PC-9 (cell line): ENCODE results near the gene PLPP6. TPM values are rescaled to one million over a fixed set of nuclear protein-coding genes. Genes with fewer than 3 reads are reported as not detected.

Experiments used
- BruUV-seq: library from RNA; stranded (reverse); fragments of 400-500 nt; replicated peaks from 2 replicates; lab custom pipeline; 2021; lab: Mats Ljungman, UMichigan
- CTCF ChIA-PET: fragments of 300-600 bp; sonication (Branson Sonifier 250); formaldehyde crosslinking; loops from one replicate; lab custom pipeline; 2022; ENCODE audit warnings: antibody characterized with exemption; lab: Charles Lee
- POLR2A ChIA-PET: fragments of 300-600 bp; sonication (Branson Sonifier 250); formaldehyde crosslinking; loops from one replicate; lab custom pipeline; 2022; ENCODE audit warnings: antibody characterized with exemption; ENCODE audit not compliant: unreplicated experiment; lab: Charles Lee
- DNase-seq, 2 experiments: peaks; one replicate each; pipeline versions ENCODE4 v3.0.0 to v3.0.0-alpha.2; 2015 to 2022; ENCODE audit warnings: mixed read lengths in 1 of 2
- H2AFZ ChIP-seq: fragments of 200-600 bp; sonication (generic); 2 replicates; pipeline ENCODE4 v1.8.1; 2017; ENCODE audit warnings: antibody characterized with exemption
- H3F3A ChIP-seq: fragments of 200-600 bp; sonication (generic); 2 replicates; pipeline ENCODE4 v1.8.1; 2017; ENCODE audit warnings: antibody characterized with exemption, mild to moderate bottlenecking, low read depth; ENCODE audit not compliant: insufficient read depth
- H3K27ac ChIP-seq: fragments of 200-600 bp; sonication (generic); 2 replicates; pipeline ENCODE4 v1.6.1; 2016; ENCODE audit warnings: mixed run types
- H3K27me3 ChIP-seq: fragments of 200-600 bp; sonication (generic); 2 replicates; pipeline ENCODE4 v1.6.1; 2016; ENCODE audit warnings: low read depth, mixed run types; ENCODE audit not compliant: insufficient read depth
- H3K36me3 ChIP-seq: fragments of 200-600 bp; sonication (generic); 2 replicates; pipeline ENCODE4 v1.6.1; 2016; ENCODE audit warnings: low read depth, mixed run types
- H3K4me1 ChIP-seq: fragments of 200-600 bp; sonication (generic); replicated peaks from 2 replicates; pipeline ENCODE4 v1.6.1; 2016; ENCODE audit warnings: mixed run types; ENCODE audit not compliant: insufficient read depth
- H3K4me2 ChIP-seq: fragments of 200-600 bp; sonication (generic); 2 replicates; pipeline ENCODE4 v1.6.1; 2017; ENCODE audit warnings: mixed run types
- H3K4me3 ChIP-seq: fragments of 200-600 bp; sonication (generic); 2 replicates; pipeline ENCODE4 v1.6.1; 2016; ENCODE audit warnings: mixed run types
- H3K79me2 ChIP-seq: fragments of 200-600 bp; sonication (generic); 2 replicates; pipeline ENCODE4 v1.6.1; 2017; ENCODE audit warnings: low read depth, mixed run types
- H3K9me2 ChIP-seq: fragments of 200-600 bp; sonication (generic); 2 replicates; pipeline ENCODE4 v1.8.1; 2017; ENCODE audit warnings: mild to moderate bottlenecking; ENCODE audit not compliant: insufficient read depth
- H3K9me3 ChIP-seq: fragments of 200-600 bp; sonication (generic); 2 replicates; pipeline ENCODE4 v1.8.1; 2016; ENCODE audit warnings: low read depth; ENCODE audit not compliant: insufficient read depth
- H4K20me1 ChIP-seq: fragments of 200-600 bp; sonication (generic); 2 replicates; pipeline ENCODE4 v1.8.1; 2017; ENCODE audit not compliant: insufficient read depth
- EZH2 ChIP-seq: fragments of 200-600 bp; sonication (generic); IDR thresholded peaks from 2 replicates; pipeline ENCODE4 v1.8.0; 2017; ENCODE audit warnings: antibody characterized with exemption, low read depth
- intact Hi-C: fragments of 100-400 bp; cut with micrococcal nuclease; formaldehyde crosslinking; loops from one replicate; pipeline ENCODE4 v1.10.0; 2022; ENCODE audit not compliant: unreplicated experiment
- total RNA-seq: library from RNA; stranded (reverse); gene quantifications from 2 replicates; pipeline ENCODE4 v1.2.3, GENCODE V29; 2021
- TF ChIP-seq, protein P1 (sequence below): fragments of 200-600 bp; sonication (generic); conservative IDR thresholded peaks from 2 replicates; pipeline ENCODE4 v1.6.1; 2017; ENCODE audit warnings: mixed run types, antibody characterized with exemption, mild to moderate bottlenecking, moderate library complexity

PLPP6 gene
- total RNA-seq, 1 experiment from 2014 or later, result 5.9 TPM

DNA sequence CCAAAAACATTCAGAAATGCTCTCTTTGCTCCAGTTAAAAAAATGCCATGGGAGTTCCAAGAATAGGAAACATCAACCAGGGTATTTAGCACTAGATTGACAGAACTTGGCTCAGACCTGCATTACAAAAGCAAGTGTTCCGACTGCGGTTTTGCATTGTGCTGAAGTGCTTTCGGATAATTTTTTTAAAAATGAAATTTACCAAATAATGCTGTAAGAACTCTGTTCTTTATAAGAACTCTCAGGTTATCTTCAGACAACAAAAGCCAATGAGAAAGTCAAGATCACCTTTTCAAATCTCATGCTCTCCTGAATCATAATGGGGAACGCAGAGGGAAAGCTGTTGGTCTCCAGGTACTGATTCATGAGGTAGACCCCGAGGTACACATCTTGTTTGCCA, 483 bp upstream of the PLPP6 start:
- TF ChIP-seq, protein P1, sequence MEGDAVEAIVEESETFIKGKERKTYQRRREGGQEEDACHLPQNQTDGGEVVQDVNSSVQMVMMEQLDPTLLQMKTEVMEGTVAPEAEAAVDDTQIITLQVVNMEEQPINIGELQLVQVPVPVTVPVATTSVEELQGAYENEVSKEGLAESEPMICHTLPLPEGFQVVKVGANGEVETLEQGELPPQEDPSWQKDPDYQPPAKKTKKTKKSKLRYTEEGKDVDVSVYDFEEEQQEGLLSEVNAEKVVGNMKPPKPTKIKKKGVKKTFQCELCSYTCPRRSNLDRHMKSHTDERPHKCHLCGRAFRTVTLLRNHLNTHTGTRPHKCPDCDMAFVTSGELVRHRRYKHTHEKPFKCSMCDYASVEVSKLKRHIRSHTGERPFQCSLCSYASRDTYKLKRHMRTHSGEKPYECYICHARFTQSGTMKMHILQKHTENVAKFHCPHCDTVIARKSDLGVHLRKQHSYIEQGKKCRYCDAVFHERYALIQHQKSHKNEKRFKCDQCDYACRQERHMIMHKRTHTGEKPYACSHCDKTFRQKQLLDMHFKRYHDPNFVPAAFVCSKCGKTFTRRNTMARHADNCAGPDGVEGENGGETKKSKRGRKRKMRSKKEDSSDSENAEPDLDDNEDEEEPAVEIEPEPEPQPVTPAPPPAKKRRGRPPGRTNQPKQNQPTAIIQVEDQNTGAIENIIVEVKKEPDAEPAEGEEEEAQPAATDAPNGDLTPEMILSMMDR, result no peak
- TF ChIP-seq EZH2, result no peak
- H3K4me2 ChIP-seq, result peak overlapping the region; percentile 96
- no peaks in the 10 kb centered on the region for H3K36me3 ChIP-seq
- POLR2A ChIA-PET, result interaction anchor here (0.7 kb wide), 1 partner anchor 243 kb away, joined by 3 read pairs; no protein-coding TSS in a partner anchor
- no peaks in the 10 kb centered on the region for H3K27me3 ChIP-seq
- no peak overlapping the region for H2AFZ ChIP-seq
- CTCF ChIA-PET, result no interaction called here
- peaks cover 41% of the 10 kb centered on the region for H3K4me1 ChIP-seq
- H3K9me2 ChIP-seq, result no peaks in the 10 kb centered on the region
- H3K9me3 ChIP-seq, result no peaks in the 10 kb centered on the region
- H4K20me1 ChIP-seq, result no peaks in the 10 kb centered on the region
- no peak for DNase-seq
- H3K4me3 ChIP-seq, result peak overlapping the region; percentile 77; the same call in 1 of the 2 replicates
- no TSS peak for BruUV-seq
- peaks cover 23% of the 10 kb centered on the region for H3K79me2 ChIP-seq
- peaks cover 3% of the 10 kb centered on the region; the same call in 1 of the 2 replicates for H3F3A ChIP-seq
- 0 out of 2 replicates have a peak overlapping the region, but pooled peaks have one; percentile 4 for H3K27ac ChIP-seq
- intact Hi-C loops, result loop anchor here (1.0 to 2.0 kb wide), 3 partner anchors 18 to 131 kb away; partner anchors contain the start of genes AK3 and CDC37L1

DNA sequence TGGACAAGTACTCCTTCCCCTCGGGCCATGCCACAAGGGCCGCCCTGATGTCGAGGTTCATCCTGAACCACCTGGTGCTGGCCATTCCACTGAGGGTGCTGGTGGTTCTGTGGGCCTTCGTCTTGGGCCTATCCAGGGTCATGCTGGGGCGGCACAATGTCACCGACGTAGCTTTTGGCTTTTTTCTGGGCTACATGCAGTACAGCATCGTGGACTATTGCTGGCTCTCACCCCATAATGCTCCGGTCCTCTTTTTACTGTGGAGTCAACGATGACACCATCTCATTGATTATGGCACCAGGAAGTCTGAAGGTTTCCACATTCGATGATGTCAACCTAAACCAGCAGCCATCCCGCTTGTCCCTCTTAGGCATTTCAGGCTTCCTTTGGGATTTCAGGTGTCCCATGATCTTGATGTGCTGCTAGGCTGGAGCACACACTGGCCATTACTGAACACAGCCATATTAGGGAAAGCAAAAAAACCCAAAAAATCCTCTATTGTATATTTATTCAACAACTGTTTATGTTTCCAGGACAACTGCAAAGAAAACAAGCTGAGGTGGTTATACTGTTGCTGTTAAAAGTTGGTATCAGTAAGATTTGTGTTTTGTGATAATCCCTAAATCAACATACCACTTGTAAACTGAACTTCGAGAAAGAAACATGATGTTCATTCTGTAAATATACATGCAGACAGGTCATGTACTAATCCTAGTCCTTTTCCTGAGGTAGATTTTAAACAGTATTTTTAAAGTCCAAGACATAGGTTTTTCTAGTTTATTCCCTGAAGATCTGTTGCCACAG, 1.1 kb downstream of the PLPP6 start:
- Histone ChIP-seq H3F3A (peaks cover 3% of the 10 kb centered on the region; the same call in 1 of the 2 replicates), H3K79me2 (peaks cover 23% of the 10 kb centered on the region), H3K27ac (peak overlapping the region; percentile 56), H3K4me1 (peaks cover 41% of the 10 kb centered on the region), H3K4me3 (peak overlapping the region; percentile 77), H3K4me2 (peak overlapping the region; percentile 96), H2AFZ (peak overlapping the region; percentile 82), H3K27me3 (no peaks in the 10 kb centered on the region), H3K9me3 (no peaks in the 10 kb centered on the region), H3K9me2 (no peaks in the 10 kb centered on the region), H4K20me1 (no peaks in the 10 kb centered on the region), H3K36me3 (no peaks in the 10 kb centered on the region)
- DNase-seq, result peak; percentile 3 to 62
- no TSS peak for BruUV-seq
- no peak for TF ChIP-seq EZH2
- TF ChIP-seq, protein P1, result no peak
- ChIA-PET CTCF (interaction anchor here (0.5 kb wide), 1 partner anchor 189 kb away, joined by 3 read pairs; no protein-coding TSS in a partner anchor), POLR2A (no interaction called here)
- intact Hi-C loops, result loop anchor here (1.0 to 2.0 kb wide), 3 partner anchors 16 to 132 kb away; partner anchors contain the start of genes AK3 and CDC37L1

DNA sequence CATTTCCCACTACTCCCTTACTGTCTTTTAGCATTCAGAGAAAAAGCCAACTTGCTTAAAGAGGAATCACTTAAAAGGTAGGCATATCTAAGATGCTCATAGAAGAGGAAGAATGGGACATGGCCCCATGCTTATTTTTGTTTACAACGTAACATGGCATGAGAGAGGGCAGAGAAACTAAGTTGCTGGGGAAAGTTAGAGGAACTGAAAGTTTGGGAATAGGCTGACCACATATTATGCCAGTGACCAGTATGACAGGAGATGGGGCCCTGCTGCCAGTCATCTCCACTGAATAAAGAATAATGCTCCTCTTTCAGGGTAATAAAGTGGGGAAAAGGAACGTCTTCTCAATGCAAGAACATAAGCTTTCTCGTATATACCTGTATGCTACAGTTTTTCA, 1.9 kb downstream of the PLPP6 start:
- BruUV-seq, result TSS peak; percentile 48
- peak overlapping the region; percentile 96 for H3K4me2 ChIP-seq
- DNase-seq, result no peak
- peak overlapping the region; percentile 77; the same call in 1 of the 2 replicates for H3K4me3 ChIP-seq
- H3K27me3 ChIP-seq, result no peaks in the 10 kb centered on the region
- ChIA-PET POLR2A (no interaction called here), CTCF (no interaction called here)
- no peaks in the 10 kb centered on the region for H3K9me3 ChIP-seq
- intact Hi-C loops, result loop anchor here (2.0 kb wide), 2 partner anchors 77 to 133 kb away; partner anchors contain the start of gene AK3
- peaks cover 41% of the 10 kb centered on the region for H3K4me1 ChIP-seq
- H3K9me2 ChIP-seq, result no peaks in the 10 kb centered on the region
- H3K36me3 ChIP-seq, result no peaks in the 10 kb centered on the region
- H3K27ac ChIP-seq, result no peak overlapping the region
- TF ChIP-seq, protein P1, result no peak
- TF ChIP-seq EZH2, result no peak
- no peak overlapping the region for H2AFZ ChIP-seq
- peaks cover 23% of the 10 kb centered on the region for H3K79me2 ChIP-seq
- H4K20me1 ChIP-seq, result no peaks in the 10 kb centered on the region
- H3F3A ChIP-seq, result peaks cover 3% of the 10 kb centered on the region; the same call in 1 of the 2 replicates
